GM06990 (cell line): ENCODE results near the gene DUSP16.
"Not testable (repeated sequence)": the region's sequence is repeated elsewhere in the genome, so short reads cannot be mapped to it uniquely, and the experiment has no call there.

Experiments
- DNase-seq: peaks from one replicate; pipeline ENCODE4 v3.0.0-alpha.2; 2011; ENCODE audit not compliant: insufficient read length; ENCODE audit errors: extremely low read depth
- H3K27me3 ChIP-seq: replicated peaks from 2 replicates; pipeline ENCODE4 v1.6.0; 2011; ENCODE audit warnings: low read length; ENCODE audit not compliant: control insufficient read depth, insufficient read depth
- H3K36me3 ChIP-seq: 2 replicates; pipeline ENCODE4 v1.5.1; 2011; ENCODE audit warnings: low read length; ENCODE audit not compliant: control insufficient read depth, insufficient read depth
- H3K4me3 ChIP-seq: replicated peaks from 2 replicates; pipeline ENCODE4 v1.5.1; 2011; ENCODE audit warnings: low read depth, mild to moderate bottlenecking, control low read depth, low read length
- TF ChIP-seq, protein P1 (sequence below): IDR thresholded peaks from 2 replicates; pipeline ENCODE4 v1.5.1; 2011; ENCODE audit warnings: low read length, control low read depth, mild to moderate bottlenecking, inconsistent platforms; ENCODE audit not compliant: insufficient read depth, poor library complexity, severe bottlenecking

DUSP16 gene

GRCh38 chr12:12577786-12578185 is 15.1 kb upstream of the DUSP16 start:
- Histone ChIP-seq H3K36me3 (no peaks in the 10 kb centered on the region), H3K27me3 (no peaks in the 10 kb centered on the region), H3K4me3 (no peak overlapping the region)
- TF ChIP-seq, protein P1, sequence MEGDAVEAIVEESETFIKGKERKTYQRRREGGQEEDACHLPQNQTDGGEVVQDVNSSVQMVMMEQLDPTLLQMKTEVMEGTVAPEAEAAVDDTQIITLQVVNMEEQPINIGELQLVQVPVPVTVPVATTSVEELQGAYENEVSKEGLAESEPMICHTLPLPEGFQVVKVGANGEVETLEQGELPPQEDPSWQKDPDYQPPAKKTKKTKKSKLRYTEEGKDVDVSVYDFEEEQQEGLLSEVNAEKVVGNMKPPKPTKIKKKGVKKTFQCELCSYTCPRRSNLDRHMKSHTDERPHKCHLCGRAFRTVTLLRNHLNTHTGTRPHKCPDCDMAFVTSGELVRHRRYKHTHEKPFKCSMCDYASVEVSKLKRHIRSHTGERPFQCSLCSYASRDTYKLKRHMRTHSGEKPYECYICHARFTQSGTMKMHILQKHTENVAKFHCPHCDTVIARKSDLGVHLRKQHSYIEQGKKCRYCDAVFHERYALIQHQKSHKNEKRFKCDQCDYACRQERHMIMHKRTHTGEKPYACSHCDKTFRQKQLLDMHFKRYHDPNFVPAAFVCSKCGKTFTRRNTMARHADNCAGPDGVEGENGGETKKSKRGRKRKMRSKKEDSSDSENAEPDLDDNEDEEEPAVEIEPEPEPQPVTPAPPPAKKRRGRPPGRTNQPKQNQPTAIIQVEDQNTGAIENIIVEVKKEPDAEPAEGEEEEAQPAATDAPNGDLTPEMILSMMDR, result no peak
- DNase-seq, result no peak

DNA sequence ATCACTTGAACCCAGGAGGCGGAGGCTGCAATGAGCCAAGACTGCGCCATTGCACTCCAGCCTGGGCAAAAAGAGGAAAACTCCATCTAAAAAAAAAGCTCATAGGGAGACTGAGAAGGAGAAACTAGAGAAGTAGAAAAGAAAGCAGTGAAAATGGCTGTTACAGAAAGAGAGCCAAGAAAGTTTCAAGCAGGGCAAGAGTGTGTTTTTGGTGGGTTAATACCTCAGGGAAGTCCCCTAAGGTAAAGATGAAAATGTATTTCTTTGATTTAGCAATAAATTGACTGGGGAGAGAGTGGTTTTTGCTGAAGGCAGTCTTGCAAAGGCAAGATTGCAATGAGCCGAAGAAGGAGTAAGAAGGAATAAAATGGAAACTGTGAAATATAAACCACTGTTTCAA is 10.0 kb upstream of the DUSP16 start:
- Histone ChIP-seq H3K4me3 (no peak overlapping the region), H3K27me3 (no peaks in the 10 kb centered on the region), H3K36me3 (no peaks in the 10 kb centered on the region)
- DNase-seq, result no peak
- TF ChIP-seq, protein P1, result no peak

DNA sequence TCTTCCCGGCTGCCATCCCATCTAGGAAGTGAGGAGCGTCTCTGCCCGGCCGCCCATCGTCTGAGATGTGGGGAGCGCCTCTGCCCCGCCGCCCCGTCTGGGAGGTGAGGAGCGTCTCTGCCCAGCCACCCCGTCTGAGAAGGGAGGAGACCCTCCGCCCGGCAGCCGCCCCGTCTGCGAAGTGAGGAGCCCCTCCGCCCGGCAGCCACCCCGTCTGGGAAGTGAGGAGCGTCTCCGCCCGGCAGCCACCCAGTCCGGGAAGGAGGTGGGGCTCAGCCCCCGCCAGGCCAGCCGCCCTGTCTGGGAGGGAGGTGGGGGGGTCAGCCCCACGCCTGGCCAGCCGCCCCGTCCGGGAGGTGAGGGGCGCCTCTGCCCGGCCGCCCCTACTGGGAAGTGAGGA is 3.3 kb upstream of the DUSP16 start:
- not testable (repeated sequence) for H3K27me3 ChIP-seq, H3K36me3 ChIP-seq, H3K4me3 ChIP-seq, DNase-seq

- H3K36me3 ChIP-seq, result no peaks in the 10 kb centered on the region
- no peak for DNase-seq
- H3K4me3 ChIP-seq, result no peak overlapping the region
- no peaks in the 10 kb centered on the region for H3K27me3 ChIP-seq
- TF ChIP-seq, protein P1, result no peak
Observed at GRCh38 chr12:12564911-12565310, 2.2 kb upstream of the DUSP16 start.

DNA sequence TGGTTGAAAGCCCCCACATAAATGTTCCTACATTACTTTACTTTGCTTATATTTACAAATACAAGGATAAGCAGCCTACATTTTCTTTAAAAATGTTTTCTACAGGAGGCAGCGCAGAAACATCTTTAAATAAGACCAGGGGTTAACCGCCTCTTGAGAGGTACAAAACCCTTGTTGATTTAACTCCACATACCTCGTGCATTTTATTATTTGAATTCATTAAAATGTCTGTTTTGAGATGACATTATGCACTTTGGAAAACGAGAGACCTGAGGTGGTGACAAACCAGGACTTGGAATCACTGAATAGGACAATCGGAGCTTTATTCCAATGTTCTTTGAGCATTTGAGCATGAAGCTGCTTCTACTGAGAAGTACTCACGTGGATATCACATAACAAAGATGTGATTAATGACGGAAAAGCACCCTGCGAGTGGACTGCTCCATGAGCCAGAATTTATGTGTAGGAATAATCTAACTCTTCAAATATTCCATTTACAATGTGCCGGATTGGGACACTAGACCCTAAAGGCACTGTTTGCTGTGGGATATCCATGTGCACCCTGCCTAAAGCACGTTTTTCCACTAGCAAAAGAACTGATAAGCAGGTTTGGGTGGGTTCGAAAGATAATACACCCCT is 746 bp upstream of the DUSP16 start:
- Histone ChIP-seq H3K4me3 (peak overlapping the region; percentile 87), H3K36me3 (no peaks in the 10 kb centered on the region), H3K27me3 (no peaks in the 10 kb centered on the region)
- DNase-seq, result no peak
- TF ChIP-seq, protein P1, result no peak

DNA sequence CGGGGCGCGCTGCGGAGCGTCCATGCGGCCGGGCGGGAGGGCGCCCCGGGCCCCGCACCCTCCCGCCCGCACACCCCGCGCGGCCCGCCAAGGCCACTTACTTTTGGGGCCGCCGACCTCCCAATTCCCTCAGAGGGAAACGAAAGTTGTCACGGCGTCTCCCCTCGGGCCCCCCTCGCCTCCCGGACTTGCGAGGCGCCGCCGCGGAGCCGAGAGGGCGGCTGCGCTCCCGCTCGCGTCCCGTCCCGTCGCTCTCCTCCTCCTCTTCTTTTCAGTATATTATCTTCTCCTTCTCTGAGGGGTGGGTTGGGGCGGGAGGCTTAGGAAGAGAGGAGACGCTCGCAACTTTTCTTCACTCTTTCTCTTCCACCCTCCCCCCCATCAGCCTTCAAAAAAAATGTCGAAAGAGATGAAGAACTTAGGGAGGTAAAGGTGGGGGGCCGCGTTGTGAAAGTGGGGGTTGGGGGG is 613 bp downstream of the DUSP16 start:
- H3K27me3 ChIP-seq, result no peaks in the 10 kb centered on the region

More for the DNA sequence above, 613 bp downstream of the DUSP16 start:
- peak; percentile 64 for DNase-seq
- peak overlapping the region; percentile 87 for H3K4me3 ChIP-seq
- no peaks in the 10 kb centered on the region for H3K36me3 ChIP-seq
- TF ChIP-seq, protein P1, result no peak
